ENCODE results near the gene GRIN2A. TPM values are rescaled to one million over a fixed set of nuclear protein-coding genes. Genes with fewer than 3 reads are reported as not detected.

Gene GRIN2A
- total RNA-seq, 1 donor from 2014 or later: under 0.01 TPM

DNA sequence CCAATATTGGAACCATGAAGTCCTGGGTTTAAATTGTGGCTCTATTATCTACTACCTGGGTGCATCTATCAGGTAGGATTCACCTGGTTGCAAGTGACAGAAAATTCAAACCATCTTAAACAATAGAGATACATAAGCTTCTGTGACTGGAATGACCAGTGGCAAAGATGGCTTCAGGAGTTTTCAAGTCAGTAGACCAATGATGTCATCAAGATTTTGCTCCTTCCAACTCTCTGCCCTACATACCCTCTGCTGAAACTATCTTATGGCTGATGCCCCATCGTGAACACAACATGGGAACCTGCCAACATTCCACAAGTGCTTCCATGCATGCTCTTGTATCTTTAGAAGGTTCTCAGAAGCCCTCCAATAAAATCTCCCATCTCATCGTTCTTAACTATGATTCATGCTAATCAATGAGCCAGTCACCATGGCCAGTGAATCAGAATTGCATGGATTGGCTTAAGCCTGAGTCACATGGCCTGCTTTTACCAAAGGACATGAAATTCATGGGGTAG lies 180.9 kb downstream of the GRIN2A start:
- TF ChIP-seq, protein P1, sequence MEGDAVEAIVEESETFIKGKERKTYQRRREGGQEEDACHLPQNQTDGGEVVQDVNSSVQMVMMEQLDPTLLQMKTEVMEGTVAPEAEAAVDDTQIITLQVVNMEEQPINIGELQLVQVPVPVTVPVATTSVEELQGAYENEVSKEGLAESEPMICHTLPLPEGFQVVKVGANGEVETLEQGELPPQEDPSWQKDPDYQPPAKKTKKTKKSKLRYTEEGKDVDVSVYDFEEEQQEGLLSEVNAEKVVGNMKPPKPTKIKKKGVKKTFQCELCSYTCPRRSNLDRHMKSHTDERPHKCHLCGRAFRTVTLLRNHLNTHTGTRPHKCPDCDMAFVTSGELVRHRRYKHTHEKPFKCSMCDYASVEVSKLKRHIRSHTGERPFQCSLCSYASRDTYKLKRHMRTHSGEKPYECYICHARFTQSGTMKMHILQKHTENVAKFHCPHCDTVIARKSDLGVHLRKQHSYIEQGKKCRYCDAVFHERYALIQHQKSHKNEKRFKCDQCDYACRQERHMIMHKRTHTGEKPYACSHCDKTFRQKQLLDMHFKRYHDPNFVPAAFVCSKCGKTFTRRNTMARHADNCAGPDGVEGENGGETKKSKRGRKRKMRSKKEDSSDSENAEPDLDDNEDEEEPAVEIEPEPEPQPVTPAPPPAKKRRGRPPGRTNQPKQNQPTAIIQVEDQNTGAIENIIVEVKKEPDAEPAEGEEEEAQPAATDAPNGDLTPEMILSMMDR (IDR thresholded peaks at IDR 0.05; ENCODE audit: insufficient read depth, low read length, poor library complexity, severe bottlenecking): no peak
- no peak for DNase-seq (ENCODE audit: low read depth)
- no peaks in the 10 kb centered on the region for H3K27me3 ChIP-seq (ENCODE audit: control insufficient read depth, insufficient read depth, low read length)
- no peaks in the 10 kb centered on the region for H3K36me3 ChIP-seq (ENCODE audit: control insufficient read depth, insufficient read depth, low read length)
- no peak overlapping the region for H3K4me3 ChIP-seq (ENCODE audit: low read depth, low read length)

DNA sequence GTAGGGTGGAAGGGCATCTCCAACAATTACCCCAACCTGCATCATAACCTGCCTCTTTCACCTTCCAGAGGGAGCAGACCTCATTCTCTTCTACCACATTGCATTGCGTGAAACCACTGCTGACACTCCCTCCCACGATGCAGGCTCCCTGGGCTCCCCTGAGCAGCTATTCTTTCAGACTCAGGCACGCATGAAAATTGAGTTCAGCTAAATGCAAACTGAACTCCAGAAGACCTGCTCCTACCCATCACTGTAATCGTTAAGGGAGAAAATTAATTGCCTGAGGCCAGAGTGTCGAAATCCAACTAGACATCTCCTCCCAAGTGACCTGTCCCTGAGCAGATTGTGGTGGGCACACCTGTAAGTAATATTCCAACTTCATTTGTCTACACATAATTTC lies 186.0 kb downstream of the GRIN2A start:
- H3K36me3 ChIP-seq (ENCODE audit: control insufficient read depth, insufficient read depth, low read length): no peaks in the 10 kb centered on the region
- no peak for DNase-seq (ENCODE audit: low read depth)
- TF ChIP-seq, protein P1 (IDR thresholded peaks at IDR 0.05; ENCODE audit: insufficient read depth, low read length, poor library complexity, severe bottlenecking): no peak
- no peak overlapping the region for H3K4me3 ChIP-seq (ENCODE audit: low read depth, low read length)
- no peaks in the 10 kb centered on the region for H3K27me3 ChIP-seq (ENCODE audit: control insufficient read depth, insufficient read depth, low read length)

DNA sequence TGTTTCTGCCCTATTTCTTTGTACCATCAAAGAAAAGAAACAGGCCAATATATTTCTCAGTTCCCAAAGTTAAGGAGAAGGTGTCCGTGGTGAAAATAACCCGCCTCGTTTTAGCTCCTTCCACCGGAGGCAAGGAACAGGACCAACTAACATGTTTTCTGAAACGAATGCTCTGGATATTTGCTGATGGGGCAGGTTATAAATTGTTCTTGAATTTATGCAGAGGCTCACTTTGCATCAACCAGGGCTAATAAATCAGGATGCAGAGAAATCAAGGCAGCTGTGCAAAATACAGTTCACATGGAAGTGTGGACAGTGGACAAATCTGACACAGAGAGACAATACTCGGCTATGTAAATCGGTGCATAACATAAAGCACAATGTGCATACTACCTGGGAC lies 189.8 kb downstream of the GRIN2A start:
- TF ChIP-seq, protein P1 (IDR thresholded peaks at IDR 0.05; ENCODE audit: insufficient read depth, low read length, poor library complexity, severe bottlenecking): no peak
- no peak overlapping the region for H3K4me3 ChIP-seq (ENCODE audit: low read depth, low read length)
- DNase-seq (ENCODE audit: low read depth): no peak
- H3K36me3 ChIP-seq (ENCODE audit: control insufficient read depth, insufficient read depth, low read length): no peaks in the 10 kb centered on the region
- no peaks in the 10 kb centered on the region for H3K27me3 ChIP-seq (ENCODE audit: control insufficient read depth, insufficient read depth, low read length)

DNA sequence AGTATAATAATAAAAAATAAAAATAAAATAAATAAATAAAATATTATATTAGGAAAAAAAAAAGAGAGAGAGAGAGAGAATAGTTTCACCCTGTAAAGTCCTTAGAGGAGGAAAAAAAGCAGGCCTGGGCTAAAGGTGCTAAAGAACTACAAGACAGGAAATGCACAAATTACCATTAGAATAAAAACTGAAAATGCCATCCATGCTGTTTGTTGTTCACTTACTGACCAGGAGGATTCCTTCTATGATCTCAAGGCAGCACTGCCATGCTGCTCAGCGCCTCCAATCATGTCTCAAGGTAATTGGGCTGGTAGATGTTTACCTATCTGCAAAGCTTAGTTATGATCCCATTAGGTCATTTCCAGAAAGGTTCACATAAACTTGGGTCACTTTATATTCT lies 201.2 kb downstream of the GRIN2A start:
- Histone ChIP-seq H3K27me3 (ENCODE audit: control insufficient read depth, insufficient read depth, low read length) (no peaks in the 10 kb centered on the region), H3K36me3 (ENCODE audit: control insufficient read depth, insufficient read depth, low read length) (no peaks in the 10 kb centered on the region), H3K4me3 (ENCODE audit: low read depth, low read length) (no peak overlapping the region)
- TF ChIP-seq, protein P1 (IDR thresholded peaks at IDR 0.05; ENCODE audit: insufficient read depth, low read length, poor library complexity, severe bottlenecking): no peak
- DNase-seq (ENCODE audit: low read depth): no peak

DNA sequence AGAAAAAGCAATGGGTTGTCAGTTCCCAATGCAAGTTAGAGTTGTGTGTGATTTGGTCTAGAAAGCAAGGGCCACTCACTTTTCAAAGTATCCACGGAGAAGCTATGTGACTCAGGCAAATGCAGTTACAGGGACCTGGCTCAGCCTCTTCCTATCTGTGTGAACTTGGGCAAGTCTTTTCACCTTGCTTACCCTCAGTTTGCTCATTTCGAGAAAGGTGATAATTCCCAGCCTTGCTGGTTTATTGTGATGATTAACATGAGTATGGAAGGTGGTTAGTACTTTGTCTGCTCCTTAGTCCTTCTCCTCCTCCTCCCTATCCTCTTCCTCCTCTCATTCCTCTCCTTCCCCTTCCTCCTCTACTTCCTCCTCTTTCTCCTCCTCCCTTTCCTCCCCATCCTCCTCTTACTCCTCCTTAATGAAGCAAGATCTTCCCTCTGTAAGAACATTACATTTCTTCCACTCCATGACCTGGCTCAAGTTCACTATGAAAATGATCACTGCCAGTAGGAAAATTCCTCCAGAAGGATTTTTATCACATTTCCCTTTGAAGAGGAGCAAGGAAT lies 204.0 kb downstream of the GRIN2A start:
- H3K36me3 ChIP-seq (ENCODE audit: control insufficient read depth, insufficient read depth, low read length): no peaks in the 10 kb centered on the region
- no peaks in the 10 kb centered on the region for H3K27me3 ChIP-seq (ENCODE audit: control insufficient read depth, insufficient read depth, low read length)
- no peak overlapping the region for H3K4me3 ChIP-seq (ENCODE audit: low read depth, low read length)
- DNase-seq (ENCODE audit: low read depth): no peak
- TF ChIP-seq, protein P1 (IDR thresholded peaks at IDR 0.05; ENCODE audit: insufficient read depth, low read length, poor library complexity, severe bottlenecking): no peak

DNA sequence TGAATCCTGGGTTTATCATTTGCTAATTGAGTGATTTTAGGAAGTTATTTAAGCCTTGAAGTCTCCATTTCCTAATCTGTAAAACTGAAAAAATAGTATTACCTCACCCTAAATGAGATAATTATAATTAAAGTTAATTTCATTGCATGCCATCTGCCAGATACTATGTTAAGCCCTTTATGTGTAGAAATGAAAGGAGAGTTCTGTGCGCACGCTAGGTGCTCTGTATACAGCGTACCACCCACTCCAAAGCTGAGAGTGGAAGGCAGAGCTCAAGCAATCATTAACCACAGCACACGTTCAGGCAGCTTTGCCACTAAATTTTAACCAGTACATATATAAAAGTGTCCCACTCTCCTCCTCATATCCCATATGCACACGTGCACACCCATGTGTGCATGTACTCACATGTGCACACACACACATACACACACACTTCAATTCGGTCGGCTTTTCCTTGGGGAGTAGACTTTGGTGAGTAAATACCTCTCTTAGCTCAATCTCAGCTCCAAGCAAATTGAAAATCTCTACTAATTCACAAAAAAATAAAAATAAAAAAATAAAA lies 204.8 kb downstream of the GRIN2A start:
- no peaks in the 10 kb centered on the region for H3K27me3 ChIP-seq (ENCODE audit: control insufficient read depth, insufficient read depth, low read length)
- DNase-seq (ENCODE audit: low read depth): no peak
- TF ChIP-seq, protein P1 (IDR thresholded peaks at IDR 0.05; ENCODE audit: insufficient read depth, low read length, poor library complexity, severe bottlenecking): no peak
- no peak overlapping the region for H3K4me3 ChIP-seq (ENCODE audit: low read depth, low read length)
- no peaks in the 10 kb centered on the region for H3K36me3 ChIP-seq (ENCODE audit: control insufficient read depth, insufficient read depth, low read length)
